ENCODE measurements around the gene SPSB3.

Gene SPSB3

DNA sequence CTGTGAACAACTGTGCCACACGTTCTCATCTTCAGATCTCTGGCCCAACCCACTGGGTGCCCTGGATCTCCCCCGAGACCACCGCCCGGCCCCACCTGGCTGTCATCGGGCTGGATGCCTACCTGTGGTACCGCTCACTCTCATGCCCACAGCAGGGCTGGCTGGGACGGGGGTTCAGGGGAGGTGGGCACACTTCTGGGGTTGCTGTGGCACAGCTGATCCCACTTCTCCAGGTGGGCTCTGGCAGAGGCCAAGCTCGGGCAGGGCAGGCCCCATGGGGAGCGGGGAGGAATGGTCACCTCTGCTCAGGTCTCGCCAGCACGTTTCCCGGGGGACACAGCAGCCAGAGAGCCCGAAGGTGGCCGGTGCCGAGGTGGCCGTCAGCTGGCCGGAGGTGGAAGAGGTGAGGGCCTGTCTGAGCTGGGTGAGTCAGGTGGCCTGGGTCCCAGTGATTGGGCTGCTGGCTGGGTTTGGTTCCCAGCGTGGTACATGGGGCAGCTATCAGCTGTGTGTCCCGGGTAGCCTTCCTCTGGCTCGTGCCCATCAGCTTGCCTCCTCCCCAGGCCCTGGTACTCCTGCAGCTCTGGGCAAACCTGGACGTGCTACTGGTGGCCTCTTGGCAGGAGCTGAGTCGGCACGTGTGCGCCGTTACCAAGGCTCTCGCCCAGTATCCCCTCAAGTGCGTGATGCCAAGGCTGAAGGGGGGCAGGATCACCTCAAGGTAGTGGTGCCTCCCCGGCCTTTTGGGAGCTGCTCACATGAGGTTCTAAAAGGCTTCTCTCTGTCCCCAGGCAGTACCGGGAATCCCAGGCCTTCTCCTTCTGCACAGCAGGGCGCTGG is 7.1 kb downstream of the SPSB3 start:
- no peak for DNase-seq (ENCODE audit: low read depth)

DNA sequence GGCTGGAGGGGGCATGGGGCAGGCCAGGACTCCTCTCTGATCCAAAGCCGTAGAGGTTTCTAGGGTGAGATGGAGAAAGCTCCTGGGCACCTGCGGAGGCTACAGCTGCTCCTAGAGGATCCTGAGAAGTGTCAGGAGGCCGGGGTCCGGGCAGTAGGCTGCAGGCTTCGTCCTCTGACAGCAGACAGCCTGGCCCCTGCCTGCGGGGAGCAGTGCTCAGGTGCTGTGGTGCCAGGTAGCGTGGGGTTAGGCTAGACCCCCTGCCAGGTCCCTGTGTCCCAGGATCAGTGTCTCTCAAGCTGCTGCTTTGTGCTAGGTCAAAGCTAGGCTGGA is 8.0 kb downstream of the SPSB3 start:
- no peak for DNase-seq (ENCODE audit: low read depth)

DNA sequence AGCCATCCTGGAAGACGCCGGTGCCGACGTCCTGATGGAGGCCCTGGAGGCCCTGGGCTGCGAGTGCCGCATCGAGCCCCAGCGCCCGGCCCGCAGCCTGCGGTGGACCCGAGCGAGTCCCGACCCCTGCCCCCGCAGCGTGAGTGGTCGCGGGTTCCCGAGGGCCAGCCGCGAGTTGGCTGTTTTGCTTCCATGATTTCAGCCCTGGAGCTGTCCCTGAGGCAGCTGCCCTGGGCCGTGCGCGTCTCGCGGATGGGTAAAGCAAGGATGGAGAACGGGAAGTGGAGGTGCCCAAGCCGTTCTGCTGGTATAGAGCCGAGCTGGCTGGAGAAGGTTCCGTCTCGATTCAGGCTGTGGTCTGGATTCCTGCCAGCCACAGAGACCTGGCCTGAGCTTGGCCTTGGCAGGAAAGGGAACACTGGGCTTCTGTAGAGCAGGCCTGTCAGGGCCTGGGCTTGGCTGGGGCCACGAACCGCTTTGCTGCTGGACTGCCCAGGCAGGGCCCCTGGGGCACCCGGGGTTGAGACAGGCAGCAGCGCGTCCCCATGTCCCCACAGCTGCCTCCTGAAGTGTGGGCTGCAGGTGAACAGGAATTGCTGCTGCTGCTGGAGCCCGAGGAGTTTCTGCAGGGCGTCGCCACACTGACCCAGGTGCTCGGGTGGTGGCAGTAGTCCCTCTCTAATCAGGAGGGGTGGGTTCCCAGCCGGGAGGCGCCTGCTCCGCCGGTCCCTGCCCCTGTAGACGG is 8.5 kb downstream of the SPSB3 start:
- no peak for DNase-seq (ENCODE audit: low read depth)

DNA sequence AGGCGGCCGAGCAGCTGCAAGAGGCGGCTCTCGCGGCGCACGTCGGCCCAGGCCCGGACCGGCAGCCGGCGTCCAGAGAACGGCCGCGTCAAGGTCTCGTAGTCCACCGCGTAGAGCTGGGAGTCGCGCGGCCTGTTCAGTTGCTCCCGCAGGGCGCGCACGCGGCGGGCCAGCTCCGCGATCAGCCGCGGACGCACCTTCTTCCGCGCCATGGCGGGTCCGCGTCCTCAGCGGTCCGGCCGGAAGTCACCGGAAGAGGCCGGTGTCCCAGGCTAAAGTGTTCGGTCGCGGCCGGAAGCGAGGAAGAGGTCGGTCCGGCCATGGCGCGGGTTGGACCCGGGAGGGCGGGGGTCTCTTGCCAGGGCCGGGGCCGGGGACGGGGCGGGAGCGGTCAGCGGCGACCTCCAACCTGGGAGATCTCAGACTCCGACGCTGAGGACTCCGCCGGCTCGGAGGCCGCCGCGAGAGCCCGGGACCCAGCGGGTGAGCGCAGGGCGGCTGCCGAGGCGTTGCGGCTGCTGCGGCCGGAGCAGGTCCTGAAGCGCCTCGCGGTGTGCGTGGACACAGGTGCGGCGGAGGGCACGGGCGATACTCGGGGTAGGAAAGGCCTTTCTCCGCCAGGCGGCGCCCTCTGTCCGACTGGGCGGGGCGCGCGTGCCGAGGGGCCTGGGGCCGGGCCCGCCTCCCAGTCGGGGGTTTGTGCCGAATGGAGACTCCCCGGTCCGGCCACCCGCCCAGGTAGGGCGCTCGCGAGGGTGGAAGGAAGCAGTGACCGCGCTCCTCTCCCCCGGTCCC is 9.3 kb downstream of the SPSB3 start, which contains the start of gene MRPS34:
Gene MRPS34, minus strand, starts transcription at position 227 of the 795 bp plus-strand sequence. Its CDS starts 15 bp downstream, at position 212.
- peak; percentile 71 for DNase-seq (ENCODE audit: low read depth)

DNA sequence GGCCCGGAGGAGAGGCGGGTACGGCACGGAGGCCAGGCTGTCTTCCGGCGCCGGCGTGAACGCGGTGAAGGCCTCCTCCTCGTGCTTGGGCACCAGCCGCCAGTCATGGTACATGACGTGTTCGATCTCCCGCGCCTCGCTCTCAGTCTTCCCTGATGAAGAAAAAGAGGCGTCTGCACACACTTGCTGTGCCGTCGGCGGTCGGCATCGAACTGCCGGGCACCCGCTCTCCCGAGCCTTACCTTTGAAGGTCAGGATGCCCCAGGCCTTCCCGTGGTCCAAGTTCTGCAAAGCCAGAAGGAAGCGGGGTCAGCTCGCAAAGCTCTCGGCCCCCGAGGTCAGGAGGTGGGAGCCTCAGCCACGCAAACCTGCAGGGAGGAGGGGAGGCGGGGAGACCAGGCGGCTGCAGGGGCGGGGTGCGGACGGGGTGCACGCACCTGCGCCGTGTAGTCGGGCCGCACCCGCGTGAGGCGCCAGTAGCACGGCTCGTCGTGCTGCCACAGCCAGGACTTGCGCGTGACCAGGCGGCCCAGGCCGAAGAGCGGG is 9.9 kb downstream of the SPSB3 start, which contains the start of gene EME2:
Gene EME2, plus strand, starts transcription at position 449 of the 546 bp plus-strand sequence. CDS start 418 bp downstream, outside the sequence.
- peak; percentile 33 for DNase-seq (ENCODE audit: low read depth)

DNA sequence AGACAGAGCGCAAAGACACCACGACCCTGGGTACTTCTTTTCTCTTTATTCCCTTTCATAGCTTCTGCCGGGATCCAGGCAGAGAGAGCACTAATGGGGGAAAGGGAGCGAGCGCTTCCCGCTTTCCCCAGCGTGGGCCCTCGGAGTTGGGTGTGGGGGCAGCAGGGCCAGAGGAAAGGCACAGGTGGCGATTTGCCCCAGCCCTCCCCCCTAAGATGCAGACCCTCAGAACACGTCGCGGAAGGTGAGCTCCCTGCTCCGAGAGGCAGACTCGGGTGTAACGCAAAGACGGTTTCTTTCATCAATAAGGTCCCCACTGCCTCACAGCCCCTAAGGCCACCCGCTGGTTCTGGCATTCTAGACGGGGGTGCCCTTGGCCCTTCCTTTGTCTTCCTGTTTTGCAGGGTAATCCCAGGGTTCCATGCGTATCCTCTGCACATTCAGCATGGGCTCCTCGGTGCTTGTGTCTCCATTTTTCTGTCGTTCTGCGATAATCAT is 10.5 kb downstream of the SPSB3 start:
- no peak for DNase-seq (ENCODE audit: low read depth)

DNA sequence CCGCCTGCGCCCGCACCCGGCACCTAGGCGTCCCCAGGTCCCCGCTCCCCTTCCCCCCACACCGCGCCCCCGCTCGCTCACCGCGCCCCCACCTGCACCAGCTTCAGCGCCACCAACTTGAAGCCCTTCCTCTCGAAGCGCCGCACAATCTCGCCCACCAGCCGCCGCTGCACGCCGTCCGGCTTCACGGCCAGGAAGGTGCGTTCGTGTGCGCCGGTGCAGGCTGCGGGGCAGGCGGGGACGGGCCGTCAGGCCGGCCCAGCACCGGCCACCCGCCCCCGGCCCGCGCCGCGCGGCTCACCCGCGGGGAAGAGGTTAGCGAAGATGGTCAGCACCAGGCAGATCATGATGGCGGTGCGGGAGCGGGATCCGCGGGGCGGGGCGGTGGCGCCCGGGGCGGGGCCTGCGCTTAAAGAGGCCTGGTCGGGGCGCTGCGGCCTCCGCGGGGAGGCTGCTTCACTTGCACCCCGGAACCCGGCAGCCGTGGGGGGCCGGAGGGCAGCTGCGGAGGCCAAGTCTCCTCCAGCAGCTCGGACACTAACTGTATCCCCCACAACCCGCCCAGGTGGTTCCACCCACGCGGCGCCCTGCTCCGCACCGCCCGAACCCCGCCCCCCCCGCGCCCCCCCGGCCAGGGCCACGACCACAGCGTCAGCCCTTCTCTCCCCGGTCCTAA is 11.0 kb downstream of the SPSB3 start, which contains the start of gene NME3:
Gene NME3, minus strand, starts transcription at position 356 of the 676 bp plus-strand sequence. Its CDS starts 9 bp downstream, at position 347.
- peak; percentile 64 for DNase-seq (ENCODE audit: low read depth)

DNA sequence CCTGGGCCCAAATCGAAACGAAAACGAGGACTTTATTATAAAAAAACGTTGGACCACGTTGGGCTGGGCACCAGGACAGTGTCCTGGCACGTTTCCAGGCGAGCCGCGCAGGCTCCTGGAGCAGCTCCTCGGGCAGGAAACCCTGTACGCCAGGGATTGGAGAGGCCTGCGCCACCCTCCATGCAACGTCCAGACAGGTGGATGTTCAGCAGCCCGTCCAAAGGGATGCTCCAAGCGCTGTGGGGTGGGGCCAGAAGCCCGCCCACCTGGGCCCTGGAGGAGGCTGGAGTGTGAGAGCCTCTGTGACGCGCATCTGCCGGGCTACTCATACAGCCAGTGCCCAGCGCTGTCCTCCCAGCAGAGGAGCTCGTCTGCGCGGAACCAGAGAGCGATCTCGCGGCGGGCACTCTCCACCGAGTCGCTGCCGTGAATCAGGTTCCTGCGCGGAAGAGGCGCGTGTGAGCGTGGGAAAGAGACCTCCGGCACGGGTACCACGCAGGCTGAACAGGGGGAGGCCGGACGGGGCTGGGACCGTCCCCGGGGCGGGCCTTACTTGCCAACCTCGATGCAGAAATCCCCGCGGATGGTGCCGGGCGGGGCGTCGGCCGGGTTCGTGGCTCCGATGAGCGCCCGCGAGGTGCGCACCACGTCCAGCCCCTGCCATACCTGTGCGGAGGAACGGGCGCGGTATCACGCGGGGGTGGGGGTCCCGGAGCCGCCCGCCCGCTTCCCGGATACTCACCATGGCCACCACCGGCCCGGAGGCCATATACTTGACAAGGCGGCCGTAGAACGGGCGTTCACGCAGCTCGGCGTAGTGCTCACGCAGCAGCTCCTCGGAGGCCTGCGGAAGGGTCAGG is 11.8 kb downstream of the SPSB3 start:
- DNase-seq (ENCODE audit: low read depth): peak; percentile 22

DNA sequence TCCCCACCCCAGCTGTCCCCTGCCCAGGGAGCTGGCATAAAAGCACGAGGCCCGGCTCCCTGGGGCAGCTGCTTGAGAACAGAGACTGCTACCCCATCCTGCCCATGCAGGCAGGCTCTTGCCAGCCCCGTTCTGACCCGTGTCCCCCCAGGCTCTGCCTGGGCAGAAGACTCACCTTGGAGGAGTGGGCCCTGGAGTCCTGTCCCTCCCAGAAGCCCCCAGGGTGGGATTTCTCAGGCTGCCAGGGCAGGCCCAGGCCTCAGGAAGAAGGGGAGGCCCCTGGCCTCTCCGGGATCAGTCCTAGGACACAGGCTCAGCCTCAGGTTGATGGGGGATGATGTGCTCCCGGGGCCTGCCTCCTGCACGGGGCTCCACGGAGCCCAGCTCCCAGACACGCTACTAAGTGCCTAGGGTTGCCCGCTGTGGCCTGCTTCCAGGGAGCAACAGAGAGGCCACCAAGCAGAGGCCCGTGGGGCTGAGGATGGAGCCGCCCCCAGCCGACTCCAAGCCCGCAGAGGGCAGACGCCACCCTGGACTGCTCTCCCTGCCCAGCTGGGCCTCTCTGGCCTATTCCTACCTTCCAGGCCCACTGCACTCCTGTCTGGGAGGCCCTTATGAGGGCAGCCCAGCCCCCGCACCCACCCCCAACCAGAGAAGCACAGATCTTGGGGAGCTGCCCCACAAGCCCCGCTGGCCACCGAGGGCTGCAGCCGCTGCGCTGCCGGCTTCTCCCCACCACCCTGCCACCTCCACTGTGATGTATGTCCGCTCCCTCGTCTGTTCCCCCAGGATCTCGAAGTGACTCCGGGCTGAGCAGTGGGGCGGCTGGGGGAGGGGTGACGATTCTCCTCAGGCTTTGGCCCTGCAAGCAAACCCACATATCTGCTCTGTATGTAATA is 12.7 kb downstream of the SPSB3 start:
- no peak for DNase-seq (ENCODE audit: low read depth)

DNA sequence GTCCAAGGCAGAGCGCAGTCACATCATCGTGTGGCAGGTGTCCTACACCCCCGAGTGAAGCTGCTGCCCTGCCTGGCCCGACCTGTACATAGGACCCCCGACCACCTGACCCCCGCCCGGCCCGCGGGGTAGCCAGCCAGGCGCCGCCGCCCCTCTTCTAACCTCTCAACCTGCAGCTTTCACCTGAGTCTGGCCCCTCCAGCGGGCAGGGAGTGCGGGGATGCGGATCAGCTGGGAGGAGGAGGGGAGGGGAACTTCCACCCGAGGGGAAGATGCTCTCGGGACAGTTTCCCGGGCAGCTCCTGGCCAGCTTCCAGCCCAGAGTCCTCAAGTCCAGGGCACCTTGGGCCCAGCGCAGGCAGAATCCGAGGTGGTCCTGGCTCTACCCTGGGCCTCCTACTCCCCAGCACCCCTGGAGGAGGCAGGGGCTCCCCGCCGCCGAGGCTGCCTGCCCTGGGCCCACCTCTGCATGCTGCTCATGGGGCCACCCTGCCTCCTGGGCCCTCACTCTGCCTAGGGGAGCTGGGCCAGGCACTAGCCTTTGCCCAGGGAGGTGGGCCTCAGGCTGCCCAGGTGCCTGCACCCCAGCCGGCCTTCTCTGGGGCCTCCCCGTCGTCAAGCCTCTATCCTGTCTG is 13.5 kb downstream of the SPSB3 start:
- no peak for DNase-seq (ENCODE audit: low read depth)

DNA sequence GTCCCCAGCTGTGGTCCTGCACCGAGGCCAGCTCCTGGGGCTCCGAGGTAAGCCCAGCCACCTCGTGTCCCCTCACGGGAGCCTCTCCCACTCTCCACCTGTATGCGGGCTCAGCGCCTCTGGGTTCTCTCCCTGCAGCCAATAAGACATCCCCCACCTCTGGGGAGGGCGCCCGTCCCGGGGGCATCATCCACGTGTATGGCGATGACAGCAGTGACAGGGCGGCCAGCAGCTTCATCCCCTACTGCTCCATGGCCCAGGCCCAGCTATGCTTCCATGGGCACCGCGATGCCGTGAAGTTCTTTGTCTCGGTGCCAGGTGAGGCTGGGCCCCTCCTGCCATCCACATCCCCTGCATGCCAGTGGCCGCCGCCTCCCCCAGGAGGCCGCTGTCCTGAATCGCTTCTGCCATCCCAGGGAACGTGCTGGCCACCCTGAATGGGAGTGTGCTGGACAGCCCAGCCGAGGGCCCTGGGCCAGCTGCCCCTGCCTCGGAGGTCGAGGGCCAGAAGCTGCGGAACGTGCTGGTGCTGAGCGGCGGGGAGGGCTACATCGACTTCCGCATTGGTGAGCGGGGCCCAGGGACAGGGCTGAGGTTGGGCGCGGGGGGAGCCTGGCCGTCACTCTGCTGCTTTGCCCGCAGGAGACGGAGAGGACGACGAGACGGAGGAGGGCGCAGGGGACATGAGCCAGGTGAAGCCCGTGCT is 14.2 kb downstream of the SPSB3 start:
- DNase-seq (ENCODE audit: low read depth): no peak

DNA sequence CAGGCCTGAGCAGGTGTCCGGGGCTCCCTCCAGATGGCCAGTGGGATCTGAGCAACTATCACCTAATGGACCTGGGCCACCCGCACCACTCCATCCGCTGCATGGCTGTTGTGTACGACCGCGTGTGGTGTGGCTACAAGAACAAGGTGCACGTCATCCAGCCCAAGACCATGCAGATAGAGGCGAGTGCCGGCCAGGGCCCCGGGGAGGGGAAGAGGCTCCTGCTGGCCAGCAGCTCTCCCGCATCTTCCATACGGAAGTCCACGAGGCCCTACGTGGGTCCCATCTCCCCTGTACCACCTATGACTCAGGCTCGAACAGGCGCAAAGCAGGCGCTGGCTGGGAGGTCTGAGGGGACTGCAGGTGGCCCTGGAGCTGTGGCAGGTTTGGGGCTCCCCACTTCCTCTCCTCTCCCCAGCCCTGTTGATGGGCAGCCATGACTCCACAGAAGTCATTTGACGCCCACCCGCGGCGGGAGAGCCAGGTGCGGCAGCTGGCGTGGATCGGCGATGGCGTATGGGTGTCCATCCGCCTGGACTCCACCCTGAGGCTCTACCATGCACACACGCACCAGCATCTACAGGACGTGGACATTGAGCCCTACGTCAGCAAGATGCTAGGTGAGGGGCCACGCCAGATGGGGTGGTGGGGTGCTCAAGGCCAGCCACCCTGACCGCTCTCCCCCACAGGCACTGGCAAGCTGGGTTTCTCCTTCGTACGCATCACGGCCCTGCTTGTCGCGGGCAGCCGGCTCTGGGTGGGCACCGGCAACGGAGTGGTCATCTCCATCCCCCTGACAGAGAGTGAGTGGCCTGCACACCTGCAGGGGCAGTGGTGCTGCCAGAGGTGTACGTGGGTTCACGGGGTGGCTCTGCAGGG is 15.0 kb downstream of the SPSB3 start:
- DNase-seq (ENCODE audit: low read depth): no peak

DNA sequence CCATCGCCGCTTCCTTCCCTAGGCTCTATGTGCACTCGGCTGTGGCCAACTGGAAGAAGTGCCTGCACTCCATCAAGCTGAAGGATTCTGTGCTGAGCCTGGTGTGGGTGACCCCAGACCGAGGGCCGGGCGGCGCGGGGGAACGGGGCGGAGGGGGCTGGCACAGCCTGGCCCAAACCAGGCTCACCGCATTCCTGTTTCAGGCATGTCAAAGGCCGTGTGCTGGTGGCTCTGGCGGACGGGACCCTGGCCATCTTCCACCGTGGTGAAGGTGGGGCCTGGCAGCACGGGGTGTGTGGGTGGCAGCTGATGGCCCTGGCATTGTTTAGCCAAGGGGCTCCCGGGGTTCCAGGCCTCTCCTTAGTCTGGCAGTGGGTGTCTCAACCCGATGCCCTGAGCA is 15.7 kb downstream of the SPSB3 start:
- no peak for DNase-seq (ENCODE audit: low read depth)

DNA sequence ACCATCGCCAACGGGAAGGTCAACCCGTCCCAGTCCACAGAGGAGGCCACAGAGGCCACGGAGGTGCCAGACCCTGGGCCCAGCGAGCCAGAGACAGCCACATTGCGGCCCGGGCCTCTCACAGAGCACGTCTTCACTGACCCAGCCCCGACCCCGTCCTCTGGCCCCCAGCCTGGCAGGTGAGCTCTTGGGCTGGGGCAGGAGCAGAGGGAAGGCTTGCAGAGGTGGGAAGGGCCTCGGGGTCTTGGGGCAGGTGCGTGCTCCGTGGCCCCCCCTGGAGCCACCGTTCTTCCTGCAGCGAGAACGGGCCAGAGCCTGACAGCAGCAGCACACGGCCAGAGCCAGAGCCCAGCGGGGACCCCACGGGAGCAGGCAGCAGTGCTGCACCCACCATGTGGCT is 16.1 kb downstream of the SPSB3 start:
- no peak for DNase-seq (ENCODE audit: low read depth)

DNA sequence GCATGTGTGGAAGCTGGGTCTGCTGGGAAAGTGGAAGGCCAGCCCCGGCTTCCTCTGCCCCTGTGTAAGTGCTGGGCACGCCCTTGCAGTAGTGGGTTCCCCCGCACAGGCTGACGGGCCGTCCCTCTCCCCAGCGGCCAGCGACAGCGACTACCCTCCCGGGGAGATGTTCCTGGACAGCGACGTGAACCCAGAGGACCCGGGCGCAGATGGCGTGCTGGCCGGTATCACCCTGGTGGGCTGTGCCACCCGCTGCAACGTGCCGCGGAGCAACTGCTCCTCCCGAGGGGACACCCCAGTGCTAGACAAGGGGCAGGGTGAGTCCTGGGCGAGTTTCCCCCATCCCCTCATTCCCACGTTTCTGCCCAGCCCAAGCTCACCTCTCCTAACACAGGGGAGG is 16.5 kb downstream of the SPSB3 start:
- DNase-seq (ENCODE audit: low read depth): no peak

DNA sequence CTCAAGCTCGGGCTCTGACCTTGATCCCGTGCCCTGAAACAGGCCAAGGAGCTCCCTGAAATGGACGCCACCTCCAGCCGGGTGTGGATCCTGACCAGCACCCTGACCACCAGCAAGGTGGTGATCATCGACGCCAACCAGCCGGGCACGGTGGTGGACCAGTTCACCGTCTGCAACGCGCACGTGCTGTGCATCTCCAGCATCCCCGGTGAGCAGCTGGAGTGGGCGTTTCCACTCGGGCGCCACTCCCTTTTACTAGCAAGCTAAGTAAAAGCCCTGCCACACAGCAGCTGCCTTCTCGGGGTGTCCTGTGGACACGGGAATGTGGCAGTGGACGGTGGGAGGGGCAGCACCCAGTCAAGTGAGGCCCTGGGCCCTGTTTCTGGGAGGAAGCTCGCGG is 17.4 kb downstream of the SPSB3 start:
- no peak for DNase-seq (ENCODE audit: low read depth)

All from activated T-cell treated with anti-CD3 and anti-CD28 coated beads for 1 hour (primary cell).